Heart left ventricle (tissue), 13 donors: ENCODE measurements around the gene ZC3H12C.

Source experiments
- CTCF ChIP-seq, 12 donors: fragments of 200-600 bp; sonication (generic) in 4 of 12; IDR thresholded peaks; one replicate each; pipeline versions ENCODE4 v1.5.0 to v1.8.0; 2018 to 2022; ENCODE audit warnings: antibody characterized with exemption in 12 of 12, mild to moderate bottlenecking in 5 of 12
- POLR2A ChIP-seq, 2 donors: fragments of 450-650 bp; IDR thresholded peaks; one replicate each; pipeline ENCODE4 v1.6.1; 2017; ENCODE audit warnings: antibody characterized with exemption in 2 of 2, mild to moderate bottlenecking in 2 of 2, moderate library complexity in 2 of 2
- donor health status: ischemic (EF 13 %, LVEDD 7.1; RV severe dilation, severe dysfunction).
- donor health status: DM: no; HTN: yes; CAD: no.
- donor health status: DM: no; HTN: no; CAD: no.
- donor health status: ischemic (EF 25% LVEDD 6.9; RV normal size, moderate dysfunction).
- donor health status: ischemic (EF 25% LVEDD 5.7; RV mildly dilated, moderate dysfunction).
- donor health status: ischemic (EF 35%, LVEDD 5.7; RV mildly dilated, moderate dysfunction).
- donor health status: nonischemic (EF 11% LVEDD 7.7; RV severe dilation, severe dysfunction).
- donor health status: DM: yes; HTN: yes; CAD: no.
- donor health status: PGD.
- donor health status: ischemic (EF 29% LVEDD 5.4; RV normal size, mild dysfunction).
- donor health status: nonischemic (EF 23%, LVEDD 6.1; RV moderate dilation, normal function).

GRCh38 chr11:110077831-110078325 is 15.3 kb upstream of the ZC3H12C start:
- TF ChIP-seq CTCF (IDR thresholded peaks at IDR 0.05) (no peak), POLR2A (IDR thresholded peaks at IDR 0.05) (no peak)
